ENCODE results near the gene DENND4A. TPM values are rescaled to one million over a fixed set of nuclear protein-coding genes. Genes with fewer than 3 reads are reported as not detected.

The DENND4A gene
- total and polyA plus RNA-seq, 2 of the 4 experiments (the other 2 are of a cell fraction): 4.1 to 17.7 TPM

- Histone ChIP-seq H2AK5ac (ENCODE audit: low read depth, low read length) (no peak overlapping the region), H3K14ac (replicated peaks; ENCODE audit: low read depth, low read length) (no peak overlapping the region), H3K79me1 (ENCODE audit: low read depth in 1 of 2, low read length in 2 of 2) (peaks cover 18 to 43% of the 10 kb centered on the region in 2 experiments; a peak in 3 of 4 replicates), H2AK9ac (replicated peaks; ENCODE audit: low read depth, low read length, poor library complexity) (no peak overlapping the region), H2AFZ (replicated peaks; ENCODE audit: low read length, poor library complexity) (no peak overlapping the region), H3K23ac (ENCODE audit: low read depth, low read length) (no peak overlapping the region), H4K91ac (ENCODE audit: insufficient read depth, low read depth, low read length) (no peak overlapping the region), H3K36me3 (ENCODE audit: control insufficient read depth, insufficient read depth, low read length) (no peaks in the 10 kb centered on the region; the same call in 1 of the 2 replicates), H2BK120ac (ENCODE audit: low read depth, low read length) (no peak overlapping the region), H3K9ac (ENCODE audit: low read depth, low read length) (no peak overlapping the region), H2BK15ac (ENCODE audit: low read depth, low read length) (no peak overlapping the region), H3K27ac (ENCODE audit: insufficient read depth, low read length) (no peak overlapping the region), H3K4me1 (ENCODE audit: control insufficient read depth, insufficient read depth, low read length) (peaks cover 8% of the 10 kb centered on the region), H3K56ac (ENCODE audit: extremely low read depth, insufficient read depth, low read length) (no peak overlapping the region), H3K9me1 (ENCODE audit: insufficient read depth, low read length) (peaks cover 2% of the 10 kb centered on the region), H3K4ac (ENCODE audit: low read depth, low read length) (no peak overlapping the region), H3K9me3 (ENCODE audit: control insufficient read depth, insufficient read depth, low read length) (no peaks in the 10 kb centered on the region), H4K5ac (ENCODE audit: low read depth, low read length) (no peak overlapping the region), H4K8ac (ENCODE audit: low read depth in 2 of 2, low read length in 2 of 2) (no peak overlapping the region), H4K20me1 (ENCODE audit: insufficient read depth, low read length) (peaks cover 6% of the 10 kb centered on the region; the same call in 1 of the 2 replicates), H3K27me3 (ENCODE audit: control insufficient read depth, insufficient read depth, low read length) (no peaks in the 10 kb centered on the region), H3K4me3 (ENCODE audit: insufficient read depth, low read depth, low read length) (no peak overlapping the region), H3K18ac (ENCODE audit: low read depth, low read length) (no peak overlapping the region), H2BK20ac (ENCODE audit: low read depth, low read length) (no peak overlapping the region), H2BK5ac (ENCODE audit: low read depth, low read length, poor library complexity, severe bottlenecking) (no peak overlapping the region), H3K4me2 (ENCODE audit: low read depth, low read length) (0 out of 2 replicates have a peak overlapping the region, but pooled peaks have one; percentile 19)
- DNase-seq: no peak
- CTCF ChIA-PET: interaction anchor here (0.9 to 1.0 kb wide), 2 partner anchors 9 to 55 kb away, joined by 3 read pairs; no protein-coding TSS in a partner anchor
- POLR2A ChIA-PET (ENCODE audit: unreplicated experiment): no interaction called here
- in situ Hi-C loops (cut with MboI; ENCODE audit: low sequenced_read_pairs) (no loop called here), dilution Hi-C loops (cut with HindIII; ENCODE audit: low sequenced_read_pairs, unreplicated experiment) (no loop called here), intact Hi-C loops (cut with micrococcal nuclease) (no loop called here)
- no CpG with 5 or more reads among the region's 3 CpGs for WGBS, 2 experiments (ENCODE audit: extremely low coverage in 2 of 2, insufficient read length in 1 of 2)
- no peak for ATAC-seq (ENCODE audit: low read depth)
- TF ChIP-seq FOS (IDR thresholded peaks at IDR 0.05; ENCODE audit: low read depth, low read length): no peak
- no peak for TF ChIP-seq CHD1 (IDR thresholded peaks at IDR 0.05; ENCODE audit: low read depth, low read length)
- TF ChIP-seq RAD21 (IDR thresholded peaks at IDR 0.05; ENCODE audit: low read length): no peak
- peak; percentile 91 for TF ChIP-seq MAFK (IDR thresholded peaks at IDR 0.05; ENCODE audit: low read depth, low read length)
- TF ChIP-seq POLR2A (IDR thresholded peaks at IDR 0.05; ENCODE audit: low read depth, low read length): no peak
- BruUV-seq (replicated peaks): no TSS peak
Measured at GRCh38 chr15:65769482-65769881, 22.6 kb downstream of the DENND4A start.
